Astrocyte (in vitro differentiated cells and primary cell): ENCODE measurements around the gene GCNT1. TPM values are rescaled to one million over a fixed set of nuclear protein-coding genes. Genes with fewer than 3 reads are reported as not detected.
"Not testable (repeated sequence)": the region's sequence is repeated elsewhere in the genome, so short reads cannot be mapped to it uniquely, and the experiment has no call there.

Experiments
- DNase-seq: peaks from one replicate; pipeline ENCODE4 v3.0.0-alpha.2; 2010; ENCODE audit warnings: low read depth
- FAIRE-seq: peaks from 2 replicates; lab custom pipeline; 2011; peaks lifted over from hg19 to GRCh38; lab: Jason Lieb, UNC
- H2AFZ ChIP-seq: 2 replicates; pipeline ENCODE4 v1.6.0; 2012; ENCODE audit warnings: low read depth, low read length, inconsistent platforms
- H3K27ac ChIP-seq: 2 replicates; pipeline ENCODE4 v1.5.1; 2011; ENCODE audit warnings: low read depth, low read length, inconsistent platforms
- H3K27me3 ChIP-seq: 2 replicates; pipeline ENCODE4 v1.6.0; 2011; ENCODE audit warnings: low read length, inconsistent platforms; ENCODE audit not compliant: insufficient read depth
- H3K36me3 ChIP-seq: 2 replicates; pipeline ENCODE4 v1.5.1; 2011; ENCODE audit warnings: low read length, inconsistent platforms; ENCODE audit not compliant: insufficient read depth
- H3K4me1 ChIP-seq: 2 replicates; pipeline ENCODE4 v1.5.1; 2011; ENCODE audit warnings: low read length, inconsistent platforms; ENCODE audit not compliant: insufficient read depth
- H3K4me2 ChIP-seq: 2 replicates; pipeline ENCODE4 v1.6.0; 2012; ENCODE audit warnings: low read length, inconsistent platforms
- H3K4me3 ChIP-seq: 2 replicates; pipeline ENCODE4 v1.5.1; 2011; ENCODE audit warnings: low read depth, mild to moderate bottlenecking, low read length, inconsistent platforms; ENCODE audit not compliant: insufficient read depth
- H3K79me2 ChIP-seq: 2 replicates; pipeline ENCODE4 v1.6.0; 2012; ENCODE audit warnings: mild to moderate bottlenecking, low read length, inconsistent platforms; ENCODE audit not compliant: insufficient read depth
- H3K9ac ChIP-seq: 2 replicates; pipeline ENCODE4 v1.6.0; 2012; ENCODE audit warnings: mild to moderate bottlenecking, low read length, inconsistent platforms
- H3K9me3 ChIP-seq: 2 replicates; pipeline ENCODE4 v1.5.1; 2012; ENCODE audit warnings: low read depth, mild to moderate bottlenecking, low read length, inconsistent platforms; ENCODE audit not compliant: insufficient read depth
- H4K20me1 ChIP-seq: 2 replicates; pipeline ENCODE4 v1.6.0; 2012; ENCODE audit warnings: low read length, inconsistent platforms; ENCODE audit not compliant: insufficient read depth
- H3K27ac Mint-ChIP-seq: one replicate; pipeline ENCODE4 v1.8.0; 2021; ENCODE audit warnings: mild to moderate bottlenecking, mixed read lengths; ENCODE audit not compliant: unreplicated experiment
- H3K27me3 Mint-ChIP-seq: one replicate; pipeline ENCODE4 v1.8.0; 2021; ENCODE audit warnings: low read depth, mixed read lengths; ENCODE audit not compliant: unreplicated experiment
- H3K36me3 Mint-ChIP-seq: one replicate; pipeline ENCODE4 v1.8.0; 2021; ENCODE audit warnings: low read depth, mixed read lengths; ENCODE audit not compliant: unreplicated experiment
- H3K4me1 Mint-ChIP-seq: one replicate; pipeline ENCODE4 v1.8.0; 2021; ENCODE audit warnings: low read depth, mixed read lengths; ENCODE audit not compliant: unreplicated experiment
- H3K4me3 Mint-ChIP-seq: one replicate; pipeline ENCODE4 v1.8.0; 2021; ENCODE audit warnings: mild to moderate bottlenecking, moderate library complexity, mixed read lengths; ENCODE audit not compliant: unreplicated experiment
- H3K9me3 Mint-ChIP-seq: one replicate; pipeline ENCODE4 v1.8.0; 2021; ENCODE audit warnings: mild to moderate bottlenecking, mixed read lengths; ENCODE audit not compliant: unreplicated experiment
- EZH2 ChIP-seq: IDR thresholded peaks from 2 replicates; pipeline ENCODE4 v1.6.1; 2012; ENCODE audit warnings: mild to moderate bottlenecking, low read length, inconsistent platforms; ENCODE audit not compliant: insufficient read depth
- total RNA-seq: library from RNA; stranded (reverse); gene quantifications from 2 replicates; pipeline ENCODE4 v1.2.1, GENCODE V29; 2021
- TF ChIP-seq, protein P1 (sequence below): IDR thresholded peaks from 2 replicates; pipeline ENCODE4 v1.5.1; 2011; ENCODE audit warnings: low read depth, mild to moderate bottlenecking, inconsistent platforms, low read length, moderate library complexity; ENCODE audit not compliant: insufficient read depth

The GCNT1 gene
- total RNA-seq, 1 donor from 2014 or later, result 14.7 TPM

DNA sequence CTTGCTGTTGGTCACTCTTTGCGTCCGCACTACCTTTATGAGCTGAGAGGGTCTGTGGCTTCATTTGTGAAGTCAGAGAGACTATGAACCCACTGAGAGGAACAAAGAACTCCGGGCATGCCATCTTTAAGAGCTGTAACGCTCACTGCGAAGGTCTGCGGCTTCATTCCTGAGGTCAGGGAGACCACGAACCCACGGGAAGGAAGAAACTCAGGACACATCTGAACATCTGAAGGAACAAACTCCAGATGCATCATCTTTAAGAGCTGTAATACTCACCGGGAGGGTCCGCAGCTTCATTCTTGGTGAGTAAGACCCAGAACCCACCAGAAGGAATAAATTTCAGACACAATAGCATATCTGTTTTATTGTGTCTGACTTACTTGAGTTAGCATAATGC lies 19.2 kb downstream of the GCNT1 start:
- Mint-ChIP-seq H3K36me3 (peaks cover 15% of the 10 kb centered on the region), H3K9me3 (peaks cover 5% of the 10 kb centered on the region), H3K27me3 (no peaks in the 10 kb centered on the region), H3K27ac (no peak overlapping the region), H3K4me3 (no peak overlapping the region), H3K4me1 (no peaks in the 10 kb centered on the region)
- H3K4me2 ChIP-seq, result no peak overlapping the region
- no peaks in the 10 kb centered on the region for H3K27me3 ChIP-seq
- H3K27ac ChIP-seq, result no peak overlapping the region
- no peak for DNase-seq
- no peaks in the 10 kb centered on the region for H3K4me1 ChIP-seq
- no peaks in the 10 kb centered on the region for H3K9me3 ChIP-seq
- FAIRE-seq, result no peak
- no peak overlapping the region for H3K4me3 ChIP-seq
- H2AFZ ChIP-seq, result no peak overlapping the region
- H4K20me1 ChIP-seq, result no peaks in the 10 kb centered on the region
- H3K36me3 ChIP-seq, result no peaks in the 10 kb centered on the region
- TF ChIP-seq EZH2, result no peak
- TF ChIP-seq, protein P1, sequence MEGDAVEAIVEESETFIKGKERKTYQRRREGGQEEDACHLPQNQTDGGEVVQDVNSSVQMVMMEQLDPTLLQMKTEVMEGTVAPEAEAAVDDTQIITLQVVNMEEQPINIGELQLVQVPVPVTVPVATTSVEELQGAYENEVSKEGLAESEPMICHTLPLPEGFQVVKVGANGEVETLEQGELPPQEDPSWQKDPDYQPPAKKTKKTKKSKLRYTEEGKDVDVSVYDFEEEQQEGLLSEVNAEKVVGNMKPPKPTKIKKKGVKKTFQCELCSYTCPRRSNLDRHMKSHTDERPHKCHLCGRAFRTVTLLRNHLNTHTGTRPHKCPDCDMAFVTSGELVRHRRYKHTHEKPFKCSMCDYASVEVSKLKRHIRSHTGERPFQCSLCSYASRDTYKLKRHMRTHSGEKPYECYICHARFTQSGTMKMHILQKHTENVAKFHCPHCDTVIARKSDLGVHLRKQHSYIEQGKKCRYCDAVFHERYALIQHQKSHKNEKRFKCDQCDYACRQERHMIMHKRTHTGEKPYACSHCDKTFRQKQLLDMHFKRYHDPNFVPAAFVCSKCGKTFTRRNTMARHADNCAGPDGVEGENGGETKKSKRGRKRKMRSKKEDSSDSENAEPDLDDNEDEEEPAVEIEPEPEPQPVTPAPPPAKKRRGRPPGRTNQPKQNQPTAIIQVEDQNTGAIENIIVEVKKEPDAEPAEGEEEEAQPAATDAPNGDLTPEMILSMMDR, result no peak
- H3K9ac ChIP-seq, result no peak overlapping the region
- peaks cover 7% of the 10 kb centered on the region for H3K79me2 ChIP-seq

DNA sequence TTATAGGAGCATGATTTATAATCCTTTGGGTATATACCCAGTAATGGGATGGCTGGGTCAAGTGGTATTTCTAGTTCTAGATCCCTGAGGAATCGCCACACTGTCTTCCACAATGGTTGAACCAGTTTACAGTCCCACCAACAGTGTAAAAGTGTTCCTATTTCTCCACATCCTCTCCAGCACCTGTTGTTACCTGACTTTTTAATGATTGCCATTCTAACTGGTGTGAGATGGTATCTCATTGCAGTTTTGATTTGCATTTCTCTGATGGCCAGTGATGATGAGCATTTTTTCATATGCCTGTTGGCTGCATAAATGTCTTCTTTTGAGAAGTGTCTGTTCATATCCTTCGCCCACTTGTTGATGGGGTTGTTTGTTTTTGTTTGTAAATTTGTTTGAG lies 20.4 kb downstream of the GCNT1 start:
- not testable (repeated sequence) for H3K4me3 ChIP-seq, H3K9me3 ChIP-seq, H3K4me2 ChIP-seq, H4K20me1 ChIP-seq, DNase-seq, H3K27me3 Mint-ChIP-seq, H3K36me3 ChIP-seq, H3K27ac Mint-ChIP-seq, H3K4me1 Mint-ChIP-seq, H2AFZ ChIP-seq, FAIRE-seq, H3K4me1 ChIP-seq, H3K4me3 Mint-ChIP-seq, H3K9ac ChIP-seq, H3K27ac ChIP-seq, H3K9me3 Mint-ChIP-seq, H3K27me3 ChIP-seq
- peaks cover 19% of the 10 kb centered on the region for H3K36me3 Mint-ChIP-seq
- peaks cover 11% of the 10 kb centered on the region for H3K79me2 ChIP-seq

DNA sequence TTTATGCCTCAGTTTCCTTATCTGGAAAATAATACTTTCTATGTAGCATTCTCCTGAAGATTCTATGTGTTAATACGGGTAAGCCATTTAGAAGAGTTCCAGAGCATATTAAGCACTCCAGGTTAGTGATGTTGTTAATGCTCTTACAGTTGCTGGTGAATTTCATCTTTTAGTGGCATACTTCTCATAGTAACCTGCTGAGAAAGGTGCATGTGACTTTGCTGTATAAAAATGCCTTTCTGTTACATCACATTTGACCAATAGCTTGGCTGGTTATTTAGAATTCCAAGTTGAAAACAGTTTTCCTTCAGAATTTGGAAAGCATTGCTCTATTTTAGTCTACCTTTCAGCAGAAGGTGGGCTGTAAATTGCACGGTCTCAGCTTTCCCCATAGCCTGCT lies 27.2 kb downstream of the GCNT1 start:
- H3K27ac ChIP-seq, result no peak overlapping the region
- H3K4me3 ChIP-seq, result no peak overlapping the region
- H3K36me3 ChIP-seq, result no peaks in the 10 kb centered on the region
- no peak for TF ChIP-seq EZH2
- TF ChIP-seq, protein P1, result no peak
- H4K20me1 ChIP-seq, result peaks cover 9% of the 10 kb centered on the region
- no peak overlapping the region for H3K27ac Mint-ChIP-seq
- H3K79me2 ChIP-seq, result peaks cover 19% of the 10 kb centered on the region
- H3K27me3 ChIP-seq, result no peaks in the 10 kb centered on the region
- H3K9me3 Mint-ChIP-seq, result no peaks in the 10 kb centered on the region
- H3K36me3 Mint-ChIP-seq, result peaks cover 14% of the 10 kb centered on the region
- H3K4me1 Mint-ChIP-seq, result no peaks in the 10 kb centered on the region
- DNase-seq (peak; percentile 40), FAIRE-seq (no peak)
- H3K4me1 ChIP-seq, result no peaks in the 10 kb centered on the region
- H3K4me3 Mint-ChIP-seq, result no peak overlapping the region
- H3K9me3 ChIP-seq, result no peaks in the 10 kb centered on the region
- peaks cover 2% of the 10 kb centered on the region for H3K27me3 Mint-ChIP-seq
- no peak overlapping the region for H3K4me2 ChIP-seq
- H2AFZ ChIP-seq, result no peak overlapping the region
- H3K9ac ChIP-seq, result no peak overlapping the region
